HL-60/S4 treated with phorbol 12-myristate 13-acetate at 8.2 ng/mL for 4 days and 3 days (cell line): Measurements from ENCODE around the gene PSRC1.

ENCODE experiments used
- in situ Hi-C: fragments of 300-500 bp; cut with MboI; formaldehyde crosslinking; loops from 2 replicates; pipeline ENCODE4 v1.15.0; 2022; ENCODE audit warnings: low sequenced_read_pairs

Gene PSRC1

DNA sequence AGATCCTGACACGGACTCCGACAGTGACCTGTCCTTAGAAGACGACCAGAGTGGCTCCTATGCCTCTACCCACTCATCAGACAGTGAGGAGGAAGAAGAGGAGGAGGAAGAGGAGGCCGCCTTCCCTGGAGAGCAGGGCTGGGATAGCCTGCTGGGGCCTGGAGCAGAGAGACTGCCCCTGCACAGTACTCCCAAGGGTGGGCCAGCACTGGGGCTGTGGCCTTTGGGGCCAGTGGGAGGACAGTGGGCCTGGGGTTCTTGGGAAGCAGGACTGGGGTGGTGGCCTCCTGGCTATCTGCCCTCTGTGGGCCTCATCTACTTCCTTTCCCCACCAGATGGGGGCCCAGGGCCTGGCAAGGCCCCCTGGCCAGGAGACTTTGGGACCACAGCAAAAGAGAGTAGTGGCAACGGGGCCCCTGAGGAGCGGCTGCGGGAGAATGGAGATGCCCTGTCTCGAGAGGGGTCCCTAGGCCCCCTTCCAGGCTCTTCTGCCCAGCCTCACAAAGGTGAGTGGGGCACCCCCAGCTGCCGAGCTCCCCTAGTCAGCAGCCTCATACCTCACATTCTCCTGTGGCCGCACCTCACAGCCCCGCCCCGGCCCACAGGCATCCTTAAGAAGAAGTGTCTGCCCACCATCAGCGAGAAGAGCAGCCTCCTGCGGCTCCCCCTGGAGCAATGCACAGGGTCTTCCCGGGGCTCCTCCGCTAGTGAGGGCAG lies 10.0 kb downstream of the PSRC1 start:
- in situ Hi-C loops, result no loop called here

DNA sequence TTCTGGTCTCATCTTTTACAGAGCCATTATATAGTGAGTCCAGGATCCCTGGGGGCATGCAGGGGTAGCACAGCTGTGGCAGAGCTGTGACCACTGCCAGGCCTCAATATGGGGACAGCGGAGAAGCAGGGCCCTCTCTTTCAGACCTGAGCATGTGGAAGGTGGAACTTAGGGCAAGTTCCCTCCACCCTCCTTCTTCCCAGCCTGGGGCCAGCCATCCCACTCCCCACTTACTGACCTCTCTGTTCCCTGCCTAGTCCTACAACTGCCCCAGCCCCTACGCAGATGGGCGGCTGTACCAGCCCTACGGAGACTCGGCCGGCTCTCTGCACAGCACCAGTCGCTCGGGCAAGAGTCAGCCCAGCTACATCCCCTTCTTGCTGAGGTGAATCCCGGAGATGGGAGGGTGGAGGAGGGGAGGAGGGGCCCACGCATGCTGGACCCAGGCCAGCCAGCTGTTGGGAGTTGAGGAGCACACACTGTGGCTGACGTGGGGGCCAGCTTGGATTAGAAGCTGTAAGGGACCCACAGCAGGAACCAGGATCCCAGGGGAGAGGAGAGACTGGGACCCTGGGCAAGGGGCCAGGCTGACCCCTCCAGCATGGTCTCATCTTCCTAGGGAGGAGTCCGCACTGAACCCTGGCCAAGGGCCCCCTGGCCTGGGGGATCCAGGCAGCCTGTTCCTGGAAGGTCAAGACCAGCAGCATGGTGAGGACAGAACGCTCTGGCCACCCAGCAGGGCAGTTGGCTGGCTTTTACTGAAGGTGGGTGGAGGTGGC lies 10.7 kb downstream of the PSRC1 start:
- in situ Hi-C loops, result no loop called here

DNA sequence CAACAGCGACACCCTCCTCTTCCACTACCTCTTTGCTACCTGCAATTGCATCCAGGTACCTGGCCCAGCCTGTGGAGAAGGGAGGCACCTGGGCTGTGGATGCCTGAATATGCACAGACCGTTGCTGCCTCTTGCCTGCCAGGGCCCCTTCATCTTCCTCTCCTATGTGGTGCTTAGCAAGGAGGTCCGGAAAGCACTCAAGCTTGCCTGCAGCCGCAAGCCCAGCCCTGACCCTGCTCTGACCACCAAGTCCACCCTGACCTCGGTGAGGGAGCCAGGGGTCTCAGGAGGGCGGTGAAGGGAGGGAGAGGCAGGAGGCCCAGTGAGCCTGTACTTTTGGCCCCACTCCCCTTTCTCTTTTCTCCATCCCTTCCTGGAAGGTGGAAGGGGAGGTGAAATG lies 11.5 kb downstream of the PSRC1 start:
- in situ Hi-C loops, result no loop called here

DNA sequence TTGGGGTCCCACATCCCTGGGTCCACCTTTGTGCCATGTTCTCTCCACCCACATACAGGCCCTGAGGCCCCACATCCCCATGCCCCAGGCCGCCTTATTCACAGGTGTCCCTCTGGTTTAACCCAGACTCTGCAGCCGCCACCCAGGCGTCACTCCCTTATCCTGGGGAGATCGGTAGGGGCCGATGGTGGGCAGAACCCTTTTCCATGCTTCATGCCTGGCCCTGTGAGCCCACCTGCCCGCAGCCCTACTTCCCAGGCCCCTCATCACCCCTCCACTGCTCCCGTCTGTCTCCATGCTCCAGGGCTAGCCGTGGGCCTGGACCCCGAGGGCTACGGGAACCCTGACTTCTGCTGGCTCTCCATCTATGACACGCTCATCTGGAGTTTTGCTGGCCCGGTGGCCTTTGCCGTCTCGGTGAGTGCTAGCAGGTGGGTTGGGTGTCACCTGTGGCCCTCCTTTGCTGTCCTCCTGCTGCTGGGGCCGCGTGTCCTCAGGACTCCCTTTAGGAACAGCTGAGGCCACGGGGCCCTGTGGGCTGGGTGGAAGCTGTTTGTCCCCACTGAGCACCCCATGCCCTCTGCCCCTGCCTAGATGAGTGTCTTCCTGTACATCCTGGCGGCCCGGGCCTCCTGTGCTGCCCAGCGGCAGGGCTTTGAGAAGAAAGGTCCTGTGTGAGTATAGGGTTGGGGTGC lies 12.2 kb downstream of the PSRC1 start:
- in situ Hi-C loops, result no loop called here

DNA sequence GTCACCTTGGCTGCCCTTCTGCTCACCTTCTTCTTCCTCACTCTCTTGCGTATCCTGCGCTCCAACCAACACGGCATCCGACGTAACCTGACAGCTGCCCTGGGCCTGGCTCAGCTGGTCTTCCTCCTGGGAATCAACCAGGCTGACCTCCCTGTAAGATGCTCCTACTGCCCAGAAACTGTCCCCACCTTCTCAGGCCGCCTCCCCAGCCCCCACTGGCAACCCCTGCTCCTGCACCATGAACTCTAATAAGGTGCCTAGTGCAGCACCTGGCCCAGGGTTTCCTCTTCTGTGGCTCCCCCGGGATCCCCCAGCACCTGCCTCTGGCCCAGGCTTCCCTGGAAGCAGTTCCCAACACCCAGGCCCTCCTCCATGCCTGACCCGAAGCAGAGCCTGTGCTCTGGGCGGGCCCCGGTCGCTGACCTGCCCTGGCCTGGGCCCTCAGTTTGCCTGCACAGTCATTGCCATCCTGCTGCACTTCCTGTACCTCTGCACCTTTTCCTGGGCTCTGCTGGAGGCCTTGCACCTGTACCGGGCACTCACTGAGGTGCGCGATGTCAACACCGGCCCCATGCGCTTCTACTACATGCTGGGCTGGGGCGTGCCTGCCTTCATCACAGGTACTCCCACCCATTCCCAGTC lies 12.8 kb downstream of the PSRC1 start:
- in situ Hi-C loops, result loop anchor here (10.0 kb wide), 2 partner anchors 125 to 265 kb away; partner anchors contain the start of genes GPR61 and SORT1

DNA sequence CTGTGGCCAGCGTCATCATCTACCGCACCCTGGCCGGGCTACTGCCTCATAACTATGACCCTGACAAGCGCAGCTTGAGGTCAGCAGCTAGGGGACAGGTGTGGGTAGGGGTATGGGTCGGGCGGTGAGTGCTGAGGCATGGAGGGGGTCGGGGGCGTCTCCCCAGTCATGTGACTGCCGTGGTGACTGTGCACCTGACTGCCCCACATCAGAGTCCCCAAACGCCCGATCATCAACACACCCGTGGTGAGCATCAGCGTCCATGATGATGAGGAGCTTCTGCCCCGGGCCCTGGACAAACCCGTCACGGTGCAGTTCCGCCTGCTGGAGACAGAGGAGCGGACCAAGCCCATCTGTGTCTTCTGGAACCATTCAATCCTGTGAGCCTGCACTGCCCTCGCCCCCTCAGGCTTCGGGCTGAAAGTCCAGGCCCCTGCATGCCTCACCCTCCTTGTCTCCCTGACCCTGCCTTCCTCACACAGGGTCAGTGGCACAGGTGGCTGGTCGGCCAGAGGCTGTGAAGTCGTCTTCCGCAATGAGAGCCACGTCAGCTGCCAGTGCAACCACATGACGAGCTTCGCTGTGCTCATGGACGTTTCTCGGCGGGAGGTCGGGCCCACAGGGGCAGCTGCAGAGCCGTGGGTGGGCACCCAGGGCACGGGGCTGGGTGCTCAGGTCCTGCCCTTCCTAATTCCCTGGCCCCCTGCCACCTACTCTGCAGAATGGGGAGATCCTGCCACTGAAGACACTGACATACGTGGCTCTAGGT lies 13.5 kb downstream of the PSRC1 start:
- in situ Hi-C loops, result loop anchor here (10.0 kb wide), 2 partner anchors 125 to 265 kb away; partner anchors contain the start of genes GPR61 and SORT1

DNA sequence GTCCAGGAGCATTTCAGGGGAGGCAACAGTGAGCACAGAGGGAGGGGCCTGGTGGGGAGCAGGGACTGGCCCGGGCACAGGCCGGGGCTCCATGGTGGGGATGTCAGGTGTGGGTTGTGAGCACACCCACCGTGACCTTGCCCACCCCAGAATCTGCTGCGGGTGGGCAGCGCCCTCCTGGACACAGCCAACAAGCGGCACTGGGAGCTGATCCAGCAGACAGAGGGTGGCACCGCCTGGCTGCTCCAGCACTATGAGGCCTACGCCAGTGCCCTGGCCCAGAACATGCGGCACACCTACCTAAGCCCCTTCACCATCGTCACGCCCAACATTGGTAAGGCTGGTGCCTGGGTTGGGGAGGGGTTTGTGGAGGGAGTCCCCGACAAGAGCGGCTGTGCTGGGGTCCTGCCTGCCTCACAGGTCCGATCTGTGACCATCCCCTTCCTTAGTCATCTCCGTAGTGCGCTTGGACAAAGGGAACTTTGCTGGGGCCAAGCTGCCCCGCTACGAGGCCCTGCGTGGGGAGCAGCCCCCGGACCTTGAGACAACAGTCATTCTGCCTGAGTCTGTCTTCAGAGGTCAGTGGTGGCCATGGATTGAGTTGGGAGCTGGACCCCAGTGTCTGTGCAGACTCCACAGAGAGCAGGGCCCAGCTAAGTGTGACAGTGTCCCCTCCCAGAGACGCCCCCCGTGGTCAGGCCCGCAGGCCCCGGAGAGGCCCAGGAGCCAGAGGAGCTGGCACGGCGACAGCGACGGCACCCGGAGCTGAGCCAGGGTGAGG lies 14.3 kb downstream of the PSRC1 start:
- in situ Hi-C loops, result loop anchor here (10.0 kb wide), 2 partner anchors 126 to 266 kb away; partner anchors contain the start of genes GPR61 and SORT1

DNA sequence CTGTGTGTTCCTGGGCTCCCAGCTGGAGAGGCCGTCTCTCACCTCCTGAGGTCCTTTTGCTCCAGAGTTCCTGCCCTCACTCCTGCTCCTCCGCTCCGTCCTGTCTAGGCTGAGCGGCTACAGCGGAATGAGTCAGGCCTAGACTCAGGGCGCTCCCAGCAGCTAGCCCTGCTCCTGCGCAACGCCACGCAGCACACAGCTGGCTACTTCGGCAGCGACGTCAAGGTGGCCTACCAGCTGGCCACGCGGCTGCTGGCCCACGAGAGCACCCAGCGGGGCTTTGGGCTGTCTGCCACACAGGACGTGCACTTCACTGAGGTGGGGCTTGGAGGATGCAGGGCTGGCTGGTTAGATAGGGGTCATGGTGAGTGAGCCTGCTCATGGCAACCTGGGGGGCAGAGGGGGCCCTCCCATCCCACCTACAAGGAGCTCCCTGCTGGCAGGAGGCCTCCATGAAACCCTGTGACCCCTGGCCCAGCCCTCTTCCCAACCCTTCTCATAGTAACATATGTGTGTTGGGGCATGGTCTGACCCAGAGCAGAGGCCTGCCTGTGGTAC lies 15.1 kb downstream of the PSRC1 start:
- in situ Hi-C loops, result loop anchor here (10.0 kb wide), 2 partner anchors 127 to 267 kb away; partner anchors contain the start of genes GPR61 and SORT1

DNA sequence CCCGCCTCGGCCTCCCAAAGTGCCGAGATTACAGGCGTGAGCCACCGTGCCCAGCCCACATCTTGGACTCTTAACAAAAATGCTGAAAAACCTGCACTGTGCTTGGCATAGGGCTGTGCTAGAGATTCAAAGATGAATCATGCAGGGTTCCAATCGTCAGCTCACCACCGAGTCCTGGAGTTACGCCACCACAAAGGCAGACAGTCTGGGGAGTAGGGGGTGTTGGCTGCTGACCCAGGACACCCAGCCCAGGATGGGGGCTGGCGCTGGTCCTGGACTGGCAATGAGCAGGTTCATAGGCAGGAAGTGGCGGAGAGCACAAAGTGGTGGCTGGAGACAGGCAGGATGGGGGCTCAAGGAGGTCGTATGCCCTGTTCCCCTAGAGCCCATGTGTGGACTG lies 16.0 kb downstream of the PSRC1 start:
- in situ Hi-C loops, result loop anchor here (10.0 kb wide), 2 partner anchors 128 to 268 kb away; partner anchors contain the start of genes GPR61 and SORT1

DNA sequence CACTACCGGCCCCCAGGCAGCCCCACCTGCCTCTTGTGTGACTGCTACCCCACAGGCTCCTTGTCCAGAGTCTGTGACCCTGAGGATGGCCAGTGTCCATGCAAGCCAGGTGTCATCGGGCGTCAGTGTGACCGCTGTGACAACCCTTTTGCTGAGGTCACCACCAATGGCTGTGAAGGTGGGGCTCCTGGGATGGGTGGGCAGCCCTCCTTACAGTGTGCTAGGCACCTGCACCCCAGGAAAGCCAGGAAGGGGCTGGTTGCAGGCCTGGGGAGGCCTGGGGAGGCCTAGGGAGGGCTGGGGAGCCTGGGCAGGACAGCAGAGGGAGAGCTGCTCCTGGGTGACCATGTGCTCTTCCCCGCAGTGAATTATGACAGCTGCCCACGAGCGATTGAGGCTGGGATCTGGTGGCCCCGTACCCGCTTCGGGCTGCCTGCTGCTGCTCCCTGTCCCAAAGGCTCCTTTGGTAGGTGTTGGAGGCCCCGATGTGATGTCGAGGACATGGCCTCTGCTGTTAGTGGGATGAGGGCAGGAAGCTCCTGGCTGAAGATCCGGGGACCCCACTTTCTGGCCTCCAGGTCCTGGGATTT lies 17.1 kb downstream of the PSRC1 start:
- in situ Hi-C loops, result loop anchor here (10.0 kb wide), 2 partner anchors 129 to 269 kb away; partner anchors contain the start of genes GPR61 and SORT1

DNA sequence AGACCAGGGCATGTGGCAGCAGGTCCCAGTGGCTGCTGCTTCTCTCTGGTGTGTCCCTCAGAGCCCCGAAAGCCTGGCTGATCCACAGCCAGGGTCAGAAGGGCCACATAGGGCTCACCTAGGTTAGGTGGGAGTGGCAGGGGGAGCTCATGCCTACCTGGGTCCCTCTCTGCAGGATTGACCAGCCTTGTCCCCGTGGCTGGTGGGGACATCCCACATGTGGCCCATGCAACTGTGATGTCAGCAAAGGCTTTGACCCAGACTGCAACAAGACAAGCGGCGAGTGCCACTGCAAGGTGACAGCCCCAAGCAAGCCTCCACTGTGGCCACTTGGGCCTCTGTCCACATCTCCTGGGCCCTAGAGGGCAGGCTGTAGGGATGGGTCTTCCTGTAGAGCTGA lies 17.9 kb downstream of the PSRC1 start:
- in situ Hi-C loops, result loop anchor here (10.0 kb wide), 2 partner anchors 130 to 270 kb away; partner anchors contain the start of genes GPR61 and SORT1

DNA sequence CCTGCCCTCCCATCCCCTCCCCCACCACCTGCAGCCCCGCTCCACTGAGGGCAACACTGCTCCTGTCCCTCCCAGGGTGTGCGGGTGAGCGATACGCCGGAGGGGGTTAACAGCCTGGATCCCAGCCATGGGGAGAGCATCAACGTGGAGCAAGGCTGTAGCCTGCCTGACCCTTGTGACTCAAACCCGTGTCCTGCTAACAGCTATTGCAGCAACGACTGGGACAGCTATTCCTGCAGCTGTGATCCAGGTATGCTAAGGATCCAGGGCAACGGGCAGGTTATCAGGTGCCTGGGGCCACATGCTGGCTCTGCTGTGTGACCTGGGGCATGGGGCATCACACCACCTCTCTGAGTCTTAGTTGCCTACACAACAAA lies 18.6 kb downstream of the PSRC1 start:
- in situ Hi-C loops, result loop anchor here (10.0 kb wide), 2 partner anchors 130 to 270 kb away; partner anchors contain the start of genes GPR61 and SORT1

DNA sequence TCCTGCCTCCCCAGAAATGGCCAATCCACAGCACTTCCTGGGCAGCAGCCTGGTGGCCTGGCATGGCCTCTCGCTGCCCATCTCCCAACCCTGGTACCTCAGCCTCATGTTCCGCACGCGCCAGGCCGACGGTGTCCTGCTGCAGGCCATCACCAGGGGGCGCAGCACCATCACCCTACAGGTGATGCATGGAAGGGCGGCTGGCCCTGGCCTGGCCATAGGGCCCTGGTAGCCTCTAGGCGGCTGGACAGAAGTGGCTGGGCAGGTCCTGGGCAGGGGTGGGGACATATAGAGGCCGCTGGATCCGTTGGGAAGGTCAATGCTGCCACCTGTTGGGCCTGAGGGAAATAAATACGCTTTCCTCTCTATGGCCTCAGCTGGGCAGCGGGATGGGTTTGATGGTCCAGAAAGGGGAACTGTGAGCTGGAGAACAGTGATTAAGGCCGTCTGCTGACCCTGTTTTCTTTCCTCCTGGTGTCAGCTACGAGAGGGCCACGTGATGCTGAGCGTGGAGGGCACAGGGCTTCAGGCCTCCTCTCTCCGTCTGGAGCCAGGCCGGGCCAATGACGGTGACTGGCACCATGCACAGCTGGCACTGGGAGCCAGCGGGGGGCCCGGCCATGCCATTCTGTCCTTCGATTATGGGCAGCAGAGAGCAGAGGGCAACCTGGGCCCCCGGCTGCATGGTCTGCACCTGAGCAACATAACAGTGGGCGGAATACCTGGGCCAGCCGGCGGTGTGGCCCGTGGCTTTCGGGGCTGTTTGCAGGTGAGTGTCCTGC lies 19.2 kb downstream of the PSRC1 start:
- in situ Hi-C loops, result loop anchor here (10.0 kb wide), 2 partner anchors 131 to 271 kb away; partner anchors contain the start of genes GPR61 and SORT1

DNA sequence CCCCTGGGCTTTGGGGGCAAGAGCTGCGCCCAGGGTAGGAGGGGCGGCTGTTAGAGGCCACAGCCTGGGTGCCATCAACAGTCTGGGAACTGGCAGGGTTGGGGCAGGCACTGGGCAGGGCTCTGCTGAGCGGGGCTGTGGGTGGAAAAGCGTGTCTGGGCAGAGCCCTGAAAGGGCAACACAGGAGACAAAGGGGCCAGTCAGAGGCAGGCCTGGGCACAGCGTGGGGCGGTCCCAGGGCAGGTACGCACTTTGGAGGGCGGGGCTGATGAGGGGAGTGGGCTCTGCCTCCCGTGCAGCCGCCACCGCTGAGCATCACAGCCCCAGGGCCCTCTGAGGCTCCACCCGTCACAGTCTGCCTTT lies 19.7 kb downstream of the PSRC1 start:
- in situ Hi-C loops, result loop anchor here (10.0 kb wide), 2 partner anchors 132 to 272 kb away; partner anchors contain the start of genes GPR61 and SORT1

DNA sequence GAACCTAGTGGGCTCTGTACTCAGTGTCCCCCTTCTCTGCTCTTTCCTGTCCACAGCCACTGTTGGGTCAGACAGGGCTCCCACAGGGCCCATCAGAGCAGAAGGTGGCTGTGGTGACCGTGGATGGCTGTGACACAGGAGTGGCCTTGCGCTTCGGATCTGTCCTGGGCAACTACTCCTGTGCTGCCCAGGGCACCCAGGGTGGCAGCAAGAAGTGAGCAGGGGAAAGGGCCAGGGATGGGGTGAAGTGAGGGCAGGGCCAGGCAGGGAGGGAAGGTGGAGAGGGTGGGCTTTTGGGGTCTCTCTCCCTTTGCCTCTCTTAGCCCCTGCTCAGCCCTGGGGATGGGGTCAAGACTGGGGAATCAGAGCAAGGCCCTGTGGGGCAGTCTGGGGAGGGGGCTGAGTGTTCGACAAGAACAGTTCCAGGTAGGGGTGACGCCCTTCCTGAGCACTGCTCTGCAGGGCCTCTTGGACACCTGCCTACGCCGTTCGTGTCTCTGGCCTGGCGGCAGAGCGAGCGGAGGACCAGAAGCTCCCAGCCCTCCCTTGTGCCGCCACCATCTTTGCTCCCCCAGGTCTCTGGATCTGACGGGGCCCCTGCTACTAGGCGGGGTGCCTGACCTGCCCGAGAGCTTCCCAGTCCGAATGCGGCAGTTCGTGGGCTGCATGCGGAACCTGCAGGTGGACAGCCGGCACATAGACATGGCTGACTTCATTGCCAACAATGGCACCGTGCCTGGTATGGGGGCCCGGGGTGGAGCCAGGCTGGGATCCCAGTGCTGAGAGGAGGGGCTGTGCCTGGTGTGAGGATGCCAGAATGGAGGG lies 20.5 kb downstream of the PSRC1 start:
- in situ Hi-C loops, result loop anchor here (10.0 kb wide), 2 partner anchors 132 to 272 kb away; partner anchors contain the start of genes GPR61 and SORT1

DNA sequence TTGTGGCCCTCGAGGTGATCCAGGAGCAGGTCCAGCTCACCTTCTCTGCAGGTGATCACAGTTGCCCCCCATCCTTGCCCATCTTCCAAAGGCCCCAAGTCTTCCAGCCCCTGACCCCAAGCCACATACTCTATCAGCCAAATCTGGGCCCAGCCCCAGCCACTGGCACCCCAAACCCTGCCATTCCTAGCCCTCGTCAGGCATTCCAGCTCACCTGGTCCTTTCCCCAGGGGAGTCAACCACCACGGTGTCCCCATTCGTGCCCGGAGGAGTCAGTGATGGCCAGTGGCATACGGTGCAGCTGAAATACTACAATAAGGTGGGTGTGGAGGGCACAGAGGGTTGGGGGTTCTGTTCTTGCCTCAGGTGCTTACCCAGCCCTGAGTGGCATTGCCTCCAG lies 21.4 kb downstream of the PSRC1 start:
- in situ Hi-C loops, result loop anchor here (10.0 kb wide), 2 partner anchors 133 to 273 kb away; partner anchors contain the start of genes GPR61 and SORT1
